H1 (cell line): ENCODE results near the gene ELMO1.

Experiments
- CHD2 ChIP-seq: IDR thresholded peaks from 2 replicates; pipeline ENCODE4 v1.6.1; 2012; ENCODE audit warnings: low read length, improper control_type of control experiment
- EZH2 ChIP-seq: fragments of 200-600 bp; sonication (generic); IDR thresholded peaks from 2 replicates; pipeline ENCODE4 v1.7.1; 2012; ENCODE audit warnings: low read depth, mild to moderate bottlenecking, moderate library complexity, low read length, inconsistent platforms; ENCODE audit not compliant: severe bottlenecking
- KDM1A ChIP-seq: fragments of 200-600, 300-600 bp; sonication (generic); IDR thresholded peaks from 2 replicates; pipeline ENCODE4 v1.7.1; 2016; ENCODE audit warnings: mild to moderate bottlenecking, low read length, borderline replicate concordance
- POLR2A ChIP-seq, 2 experiments: IDR thresholded peaks; 1 replicate in 1 of 2; 2 replicates in 1 of 2; pipeline ENCODE4 v1.6.1; 2011; ENCODE audit warnings: low read depth in 2 of 2, low read length in 2 of 2, mild to moderate bottlenecking in 2 of 2; ENCODE audit errors: control extremely low read depth in 1 of 2
- POLR2AphosphoS5 ChIP-seq: IDR thresholded peaks from 2 replicates; pipeline ENCODE4 v1.6.1; 2011; ENCODE audit warnings: low read depth, low read length
- SIRT6 ChIP-seq: IDR thresholded peaks from one replicate; pipeline ENCODE4 v1.7.1; 2012; ENCODE audit warnings: low read length, inconsistent platforms
- SP1 ChIP-seq: IDR thresholded peaks from 2 replicates; pipeline ENCODE4 v1.6.1; 2011; ENCODE audit warnings: low read depth, low read length
- TAF1 ChIP-seq: IDR thresholded peaks from 2 replicates; pipeline ENCODE4 v1.6.1; 2011; ENCODE audit warnings: mild to moderate bottlenecking, low read depth, low read length
- TEAD4 ChIP-seq: IDR thresholded peaks from 2 replicates; pipeline ENCODE4 v1.6.1; 2012; ENCODE audit warnings: low read depth, low read length, inconsistent platforms, mixed read lengths
- USF2 ChIP-seq: IDR thresholded peaks from 2 replicates; pipeline ENCODE4 v1.6.1; 2011; ENCODE audit warnings: low read length, improper control_type of control experiment
- TF ChIP-seq, protein P1 (sequence below), 3 experiments: IDR thresholded peaks; 1 replicate in 2 of 3; 2 replicates in 1 of 3; pipeline versions ENCODE4 v1.5.1 to v1.6.1; 2011; ENCODE audit warnings: low read length in 3 of 3, mild to moderate bottlenecking in 3 of 3, inconsistent platforms in 2 of 3, low read depth in 1 of 3, moderate library complexity in 1 of 3; ENCODE audit not compliant: insufficient read depth in 1 of 3; ENCODE audit errors: control extremely low read depth in 1 of 3
- TF ChIP-seq, protein P2 (sequence below): IDR thresholded peaks from 2 replicates; pipeline ENCODE4 v1.6.1; 2012; ENCODE audit warnings: inconsistent platforms

DNA sequence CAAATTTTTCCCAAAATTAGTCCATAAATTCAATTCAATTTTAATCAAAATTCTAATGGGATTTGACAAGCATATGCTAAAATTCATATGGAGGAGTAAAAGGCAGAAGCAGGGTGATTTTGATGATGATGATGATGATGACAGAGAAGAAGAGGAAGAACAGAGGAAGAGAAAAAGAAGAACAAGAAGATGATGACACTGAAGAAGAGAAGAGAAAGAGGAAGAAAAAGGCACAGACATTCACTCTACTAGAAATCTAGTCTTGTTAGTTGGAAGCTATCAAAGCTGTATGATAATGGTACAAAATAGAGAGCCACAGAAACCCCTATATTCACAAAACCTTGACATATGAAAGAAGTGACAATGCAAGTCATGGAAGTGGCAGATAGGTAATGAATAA lies 157.9 kb downstream of the ELMO1 start:
- TF ChIP-seq KDM1A, result no peak
- TF ChIP-seq, protein P1, sequence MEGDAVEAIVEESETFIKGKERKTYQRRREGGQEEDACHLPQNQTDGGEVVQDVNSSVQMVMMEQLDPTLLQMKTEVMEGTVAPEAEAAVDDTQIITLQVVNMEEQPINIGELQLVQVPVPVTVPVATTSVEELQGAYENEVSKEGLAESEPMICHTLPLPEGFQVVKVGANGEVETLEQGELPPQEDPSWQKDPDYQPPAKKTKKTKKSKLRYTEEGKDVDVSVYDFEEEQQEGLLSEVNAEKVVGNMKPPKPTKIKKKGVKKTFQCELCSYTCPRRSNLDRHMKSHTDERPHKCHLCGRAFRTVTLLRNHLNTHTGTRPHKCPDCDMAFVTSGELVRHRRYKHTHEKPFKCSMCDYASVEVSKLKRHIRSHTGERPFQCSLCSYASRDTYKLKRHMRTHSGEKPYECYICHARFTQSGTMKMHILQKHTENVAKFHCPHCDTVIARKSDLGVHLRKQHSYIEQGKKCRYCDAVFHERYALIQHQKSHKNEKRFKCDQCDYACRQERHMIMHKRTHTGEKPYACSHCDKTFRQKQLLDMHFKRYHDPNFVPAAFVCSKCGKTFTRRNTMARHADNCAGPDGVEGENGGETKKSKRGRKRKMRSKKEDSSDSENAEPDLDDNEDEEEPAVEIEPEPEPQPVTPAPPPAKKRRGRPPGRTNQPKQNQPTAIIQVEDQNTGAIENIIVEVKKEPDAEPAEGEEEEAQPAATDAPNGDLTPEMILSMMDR (IDR thresholded peaks at IDR 0.05; ENCODE audit: control extremely low read depth in 1 of 3, insufficient read depth in 1 of 3, low read depth in 1 of 3, low read length in 3 of 3), result no peak
- TF ChIP-seq, protein P2, sequence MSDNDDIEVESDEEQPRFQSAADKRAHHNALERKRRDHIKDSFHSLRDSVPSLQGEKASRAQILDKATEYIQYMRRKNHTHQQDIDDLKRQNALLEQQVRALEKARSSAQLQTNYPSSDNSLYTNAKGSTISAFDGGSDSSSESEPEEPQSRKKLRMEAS, result no peak
- TF ChIP-seq EZH2, result no peak
- TF ChIP-seq TEAD4, result no peak
- no peak for TF ChIP-seq SIRT6
- no peak for TF ChIP-seq POLR2AphosphoS5
- no peak for TF ChIP-seq USF2
- TF ChIP-seq POLR2A (IDR thresholded peaks at IDR 0.05; ENCODE audit: control extremely low read depth in 1 of 2, low read depth in 2 of 2, low read length in 2 of 2), result no peak
- TF ChIP-seq SP1, result no peak
- TF ChIP-seq TAF1, result no peak
- TF ChIP-seq CHD2, result no peak
